Measurements from ENCODE around the gene ATP5F1E. TPM values are rescaled to one million over a fixed set of nuclear protein-coding genes. Genes with fewer than 3 reads are reported as not detected.
"Not testable (repeated sequence)": the region's sequence is repeated elsewhere in the genome, so short reads cannot be mapped to it uniquely, and the experiment has no call there.

Gene ATP5F1E
- total RNA-seq, 1 donor: 27.2 TPM

GRCh38 chr20:59044796-59045195 lies 12.7 kb upstream of the ATP5F1E start:
- TF ChIP-seq CTCF (IDR thresholded peaks at IDR 0.05; ENCODE audit: insufficient read depth, low read depth, low read length): no peak

GRCh38 chr20:59044295-59044694 lies 12.2 kb upstream of the ATP5F1E start:
- no peak for DNase-seq (ENCODE audit: low read depth)
- H3K4me3 ChIP-seq (ENCODE audit: low read depth, low read length): no peak overlapping the region
- no peak for TF ChIP-seq CTCF (IDR thresholded peaks at IDR 0.05; ENCODE audit: insufficient read depth, low read depth, low read length)

More at GRCh38 chr20:59044796-59045195, 12.7 kb upstream of the ATP5F1E start:
- no peak for DNase-seq (ENCODE audit: low read depth)
- no peak overlapping the region for H3K4me3 ChIP-seq (ENCODE audit: low read depth, low read length)

GRCh38 chr20:59043698-59044097 lies 11.6 kb upstream of the ATP5F1E start:
- H3K4me3 ChIP-seq (ENCODE audit: low read depth, low read length): no peak overlapping the region
- no peak for TF ChIP-seq CTCF (IDR thresholded peaks at IDR 0.05; ENCODE audit: insufficient read depth, low read depth, low read length)
- DNase-seq (ENCODE audit: low read depth): no peak

GRCh38 chr20:59042796-59043631 lies 10.9 kb upstream of the ATP5F1E start:
- peak; percentile 88 for DNase-seq (ENCODE audit: low read depth)
- H3K4me3 ChIP-seq (ENCODE audit: low read depth, low read length): peak overlapping the region; percentile 82
- TF ChIP-seq CTCF (IDR thresholded peaks at IDR 0.05; ENCODE audit: insufficient read depth, low read depth, low read length): no peak

- no peak for TF ChIP-seq CTCF (IDR thresholded peaks at IDR 0.05; ENCODE audit: insufficient read depth, low read depth, low read length)
- DNase-seq (ENCODE audit: low read depth): peak; percentile 39
- peak within 1 kb of the TSS; percentile 82 for H3K4me3 ChIP-seq (ENCODE audit: low read depth, low read length)
Measured at GRCh38 chr20:59042151-59042795, 10.1 kb upstream of the ATP5F1E start, which contains the start of gene PRELID3B. Gene PRELID3B, minus strand, starts transcription at chr20:59042786. Its CDS starts 56 bp downstream, at chr20:59042730.

- peak overlapping the region; percentile 82 for H3K4me3 ChIP-seq (ENCODE audit: low read depth, low read length)
- DNase-seq (ENCODE audit: low read depth): not testable (repeated sequence)
Measured at GRCh38 chr20:59041487-59041886, 9.4 kb upstream of the ATP5F1E start.

- TF ChIP-seq CTCF (IDR thresholded peaks at IDR 0.05; ENCODE audit: insufficient read depth, low read depth, low read length): no peak
- no peak overlapping the region for H3K4me3 ChIP-seq (ENCODE audit: low read depth, low read length)
- no peak for DNase-seq (ENCODE audit: low read depth)
Measured at GRCh38 chr20:59040667-59041066, 8.5 kb upstream of the ATP5F1E start.
